HCT116 (cell line): Measurements from ENCODE around the gene DYNC2H1. TPM values are rescaled to one million over a fixed set of nuclear protein-coding genes. Genes with fewer than 3 reads are reported as not detected.

Experiments
- ATAC-seq: fragments of 200-7000 bp; cut with Tn5 transposase; 2 replicates; pipeline ENCODE4 v1.9.1; 2020; ENCODE audit warnings: mild to moderate bottlenecking, moderate library complexity
- BruUV-seq: library from RNA; stranded (reverse); fragments of 400-500 nt; replicated peaks from 2 replicates; lab custom pipeline; 2021; lab: Mats Ljungman, UMichigan
- CTCF ChIA-PET: fragments of 300-600 bp; sonication (Branson Sonifier 250); formaldehyde crosslinking; loops from one replicate; lab custom pipeline; 2021; ENCODE audit warnings: antibody characterized with exemption; lab: Charles Lee
- POLR2A ChIA-PET: fragments of 300-600, 350-600 bp; sonication (Branson Sonifier 250); formaldehyde crosslinking; loops from one replicate; lab custom pipeline; 2021; ENCODE audit warnings: antibody characterized with exemption; lab: Charles Lee
- RAD21 ChIA-PET, 2 experiments: fragments of 300-600 bp; sonication (Branson Sonifier 250); formaldehyde crosslinking; loops; one replicate each; lab custom pipeline; 2023; ENCODE audit warnings: low total read pairs in 2 of 2; ENCODE audit not compliant: uncharacterized antibody in 2 of 2, unreplicated experiment in 2 of 2, low non-redundant PET in 1 of 2; lab: Charles Lee
- DNase-seq: peaks from one replicate; pipeline ENCODE4 v3.0.0-alpha.2; 2010; ENCODE audit warnings: low read depth, low spot score
- H2AFZ ChIP-seq: fragments of 200-600 bp; shearing (Covaris generic), sonication (generic); 2 replicates; pipeline ENCODE4 v1.6.1; 2017; ENCODE audit warnings: low read depth, mixed run types, mixed read lengths, antibody characterized with exemption, low read length; ENCODE audit not compliant: poor library complexity, severe bottlenecking
- H3K27ac ChIP-seq: 2 replicates; pipeline ENCODE4 v1.5.1; 2012; ENCODE audit warnings: low read depth, low read length
- H3K27me3 ChIP-seq: fragments of 200-600 bp; sonication (generic); 2 replicates; pipeline ENCODE4 v1.6.1; 2016; ENCODE audit warnings: mixed run types, low read length, mixed read lengths; ENCODE audit not compliant: insufficient read depth
- H3K36me3 ChIP-seq, 2 experiments: fragments of 200-500 bp in 1 of 2; fragments of 200-600 bp in 1 of 2; sonication (Bioruptor generic) in 1 of 2; sonication (generic) in 1 of 2; 2 replicates each; pipeline versions ENCODE4 v1.5.1 to v1.6.1; 2014 to 2016; ENCODE audit warnings: low read length in 2 of 2, inconsistent platforms in 1 of 2, mixed read lengths in 1 of 2, mixed run types in 1 of 2; ENCODE audit not compliant: insufficient read depth in 2 of 2, control insufficient read depth in 1 of 2
- H3K4me1 ChIP-seq, 2 experiments: fragments of 200-600 bp in 1 of 2; sonication (generic) in 1 of 2; 2 replicates each; pipeline versions ENCODE4 v1.5.1 to v1.6.1; 2012 to 2017; ENCODE audit warnings: low read length in 2 of 2, inconsistent platforms in 1 of 2, mild to moderate bottlenecking in 1 of 2, mixed read lengths in 1 of 2, mixed run types in 1 of 2, moderate library complexity in 1 of 2; ENCODE audit not compliant: insufficient read depth in 2 of 2, control insufficient read depth in 1 of 2
- H3K4me2 ChIP-seq: fragments of 200-600 bp; sonication (generic); 2 replicates; pipeline ENCODE4 v1.6.1; 2017; ENCODE audit warnings: mixed run types, low read length, mixed read lengths
- H3K4me3 ChIP-seq, 2 experiments: fragments of 200-600 bp in 1 of 2; sonication (generic) in 1 of 2; replicated peaks in 1 of 2; 2 replicates each; pipeline ENCODE4 v1.5.1; 2011 to 2016; ENCODE audit warnings: low read length in 2 of 2, control low read depth in 1 of 2, low read depth in 1 of 2, mild to moderate bottlenecking in 1 of 2, mixed read lengths in 1 of 2, mixed run types in 1 of 2
- H3K79me2 ChIP-seq: fragments of 200-600 bp; sonication (generic); 2 replicates; pipeline ENCODE4 v1.6.1; 2017; ENCODE audit warnings: mild to moderate bottlenecking, mixed run types, low read length, moderate library complexity, mixed read lengths; ENCODE audit not compliant: insufficient read depth
- H3K9ac ChIP-seq: fragments of 200-600 bp; sonication (generic); 2 replicates; pipeline ENCODE4 v1.6.1; 2016; ENCODE audit warnings: low read length, mixed read lengths
- H3K9me2 ChIP-seq: fragments of 200-600 bp; sonication (generic), shearing (Covaris generic); 2 replicates; pipeline ENCODE4 v1.6.1; 2017; ENCODE audit warnings: mixed run types, mild to moderate bottlenecking, moderate library complexity; ENCODE audit not compliant: insufficient read depth
- H3K9me3 ChIP-seq, 2 experiments: fragments of 200-500 bp in 1 of 2; fragments of 200-600 bp in 1 of 2; sonication (Bioruptor generic) in 1 of 2; sonication (generic) in 1 of 2; 2 replicates each; pipeline ENCODE4 v1.6.1; 2014 to 2017; ENCODE audit warnings: low read length in 2 of 2, mixed read lengths in 2 of 2, inconsistent platforms in 1 of 2, low read depth in 1 of 2, mild to moderate bottlenecking in 1 of 2, mixed run types in 1 of 2, moderate library complexity in 1 of 2; ENCODE audit not compliant: control insufficient read depth in 1 of 2, insufficient read depth in 1 of 2
- H4K20me1 ChIP-seq: fragments of 200-600 bp; sonication (generic), shearing (Covaris generic); 2 replicates; pipeline ENCODE4 v1.6.1; 2017; ENCODE audit warnings: mixed run types, mild to moderate bottlenecking, moderate library complexity; ENCODE audit not compliant: insufficient read depth
- CEBPB ChIP-seq: IDR thresholded peaks from 2 replicates; pipeline ENCODE4 v1.6.1; 2012; ENCODE audit warnings: low read depth
- CTCF ChIP-seq, 3 experiments: fragments of 200-600 bp in 1 of 3; sonication (generic) in 1 of 3; IDR thresholded peaks in 2 of 3; conservative IDR thresholded peaks in 1 of 3; 2 replicates each; pipeline ENCODE4 v1.5.1; 2012 to 2017; ENCODE audit warnings: low read depth in 2 of 3, low read length in 2 of 3, antibody characterized with exemption in 1 of 3, borderline replicate concordance in 1 of 3, control low read depth in 1 of 3, mild to moderate bottlenecking in 1 of 3, mixed read lengths in 1 of 3, mixed run types in 1 of 3, moderate library complexity in 1 of 3; ENCODE audit not compliant: insufficient read depth in 1 of 3
- EGR1 ChIP-seq: IDR thresholded peaks from 2 replicates; pipeline ENCODE4 v1.6.1; 2012; ENCODE audit warnings: low read depth
- FOSL1 ChIP-seq: IDR thresholded peaks from 2 replicates; pipeline ENCODE4 v1.6.1; 2012; ENCODE audit warnings: low read depth
- POLR2A ChIP-seq: IDR thresholded peaks from 2 replicates; pipeline ENCODE4 v1.7.0; 2011; ENCODE audit warnings: borderline replicate concordance; ENCODE audit not compliant: insufficient read depth, insufficient read length; ENCODE audit errors: extremely low read depth
- RAD21 ChIP-seq: IDR thresholded peaks from 2 replicates; pipeline ENCODE4 v1.6.1; 2012; ENCODE audit warnings: low read depth, mild to moderate bottlenecking
- REST ChIP-seq: IDR thresholded peaks from 2 replicates; pipeline ENCODE4 v1.6.1; 2012; ENCODE audit warnings: low read depth
- SRF ChIP-seq: IDR thresholded peaks from 2 replicates; pipeline ENCODE4 v1.6.1; 2012; ENCODE audit warnings: low read depth
- ZFX ChIP-seq: fragments of 450-650 bp; IDR thresholded peaks from 2 replicates; pipeline ENCODE4 v1.6.1; 2017
- intact Hi-C: fragments of 100-400 bp; cut with micrococcal nuclease; formaldehyde crosslinking; loops from 2 replicates; pipeline ENCODE4 v1.10.0; 2022
- total RNA-seq: library from RNA; stranded (reverse); gene quantifications from one replicate; pipeline ENCODE4 v1.2.1, GENCODE V29; 2021; ENCODE audit not compliant: unreplicated experiment
- TF ChIP-seq, protein P1 (sequence below): IDR thresholded peaks from 2 replicates; pipeline ENCODE4 v1.6.1; 2011; ENCODE audit warnings: mild to moderate bottlenecking, low read length, moderate library complexity; ENCODE audit not compliant: insufficient replicate concordance; ENCODE audit errors: extremely low read depth

The DYNC2H1 gene
- total RNA-seq, 1 experiment from 2014 or later = 1.5 TPM

DNA sequence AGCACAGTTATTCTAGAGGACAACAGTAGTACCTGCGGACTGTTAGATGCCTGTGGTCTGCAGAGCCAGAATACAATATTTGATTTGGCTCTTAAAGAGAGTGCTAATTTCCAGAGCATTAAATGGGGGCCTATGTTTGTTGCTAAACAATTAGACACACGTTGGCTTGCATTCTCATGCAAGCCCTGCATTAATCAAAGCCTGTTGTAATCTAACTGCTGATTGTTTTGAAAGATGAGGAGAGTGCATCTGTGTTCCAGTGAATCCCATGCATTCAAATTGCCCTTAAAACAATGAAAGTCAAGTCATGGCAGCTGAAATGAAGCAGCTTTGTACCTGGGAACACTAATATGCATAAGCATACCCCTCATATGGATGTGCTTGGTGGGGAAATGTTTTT is 419.4 kb downstream of the DYNC2H1 start:
- no TSS peak for BruUV-seq
- CTCF ChIA-PET = no interaction called here

More for the DNA sequence above, 419.4 kb downstream of the DYNC2H1 start:
- Histone ChIP-seq H3K4me3 (no peak overlapping the region), H3K4me2 (no peak overlapping the region), H4K20me1 (no peaks in the 10 kb centered on the region), H3K9me3 (no peaks in the 10 kb centered on the region), H3K27ac (no peak overlapping the region), H3K4me1 (peaks cover 4 to 27% of the 10 kb centered on the region in 2 experiments; a peak in 3 of 4 replicates), H3K27me3 (no peaks in the 10 kb centered on the region), H3K9ac (no peak overlapping the region), H3K79me2 (no peaks in the 10 kb centered on the region), H2AFZ (no peak overlapping the region), H3K36me3 (no peaks in the 10 kb centered on the region), H3K9me2 (no peaks in the 10 kb centered on the region; the same call in 1 of the 2 replicates)
- POLR2A ChIA-PET = no interaction called here
- ATAC-seq (no peak), DNase-seq (no peak)
- RAD21 ChIA-PET = no interaction called here
- TF ChIP-seq POLR2A (no peak), CEBPB (no peak), FOSL1 (no peak), SRF (no peak), RAD21 (no peak), REST (no peak), CTCF (IDR thresholded peaks at IDR 0.05 in 2 of 3, conservative IDR thresholded peaks at IDR 0.05 in 1 of 3; ENCODE audit: borderline replicate concordance in 1 of 3, insufficient read depth in 1 of 3, low read depth in 2 of 3, low read length in 2 of 3) (no peak), ZFX (no peak), EGR1 (no peak)
- TF ChIP-seq, protein P1, sequence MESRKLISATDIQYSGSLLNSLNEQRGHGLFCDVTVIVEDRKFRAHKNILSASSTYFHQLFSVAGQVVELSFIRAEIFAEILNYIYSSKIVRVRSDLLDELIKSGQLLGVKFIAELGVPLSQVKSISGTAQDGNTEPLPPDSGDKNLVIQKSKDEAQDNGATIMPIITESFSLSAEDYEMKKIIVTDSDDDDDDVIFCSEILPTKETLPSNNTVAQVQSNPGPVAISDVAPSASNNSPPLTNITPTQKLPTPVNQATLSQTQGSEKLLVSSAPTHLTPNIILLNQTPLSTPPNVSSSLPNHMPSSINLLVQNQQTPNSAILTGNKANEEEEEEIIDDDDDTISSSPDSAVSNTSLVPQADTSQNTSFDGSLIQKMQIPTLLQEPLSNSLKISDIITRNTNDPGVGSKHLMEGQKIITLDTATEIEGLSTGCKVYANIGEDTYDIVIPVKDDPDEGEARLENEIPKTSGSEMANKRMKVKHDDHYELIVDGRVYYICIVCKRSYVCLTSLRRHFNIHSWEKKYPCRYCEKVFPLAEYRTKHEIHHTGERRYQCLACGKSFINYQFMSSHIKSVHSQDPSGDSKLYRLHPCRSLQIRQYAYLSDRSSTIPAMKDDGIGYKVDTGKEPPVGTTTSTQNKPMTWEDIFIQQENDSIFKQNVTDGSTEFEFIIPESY = no peak
- intact Hi-C loops = no loop called here
